Measurements from ENCODE around the gene CNTNAP2.

The CNTNAP2 gene

GRCh38 chr7:147569116-147569913 lies 1452.7 kb downstream of the CNTNAP2 start:
- H3K18ac ChIP-seq (ENCODE audit: low read length): no peak overlapping the region
- H3K4ac ChIP-seq (ENCODE audit: low read depth, low read length): no peak overlapping the region
- H3K36me3 ChIP-seq (ENCODE audit: control insufficient read depth, insufficient read depth, low read length): no peaks in the 10 kb centered on the region
- no peak overlapping the region for H3K4me2 ChIP-seq (ENCODE audit: low read length)
- H3K27me3 ChIP-seq (ENCODE audit: insufficient read depth, low read length, poor library complexity): no peaks in the 10 kb centered on the region
- no peak overlapping the region for H2BK5ac ChIP-seq (ENCODE audit: low read length)
- H3K4me3 ChIP-seq (ENCODE audit: low read length): no peak overlapping the region
- WGBS (ENCODE audit: extremely low coverage, insufficient coverage, low lambda C conversion rate): no CpG with 5 or more reads among the region's 6 CpGs
- H3K79me2 ChIP-seq (ENCODE audit: control insufficient read depth, insufficient read depth, low read length): no peaks in the 10 kb centered on the region
- no peak overlapping the region for H2BK120ac ChIP-seq (ENCODE audit: low read depth, low read length)
- H2BK15ac ChIP-seq (replicated peaks; ENCODE audit: low read depth): no peak overlapping the region
- no peak overlapping the region for H3K9ac ChIP-seq (ENCODE audit: low read length)
- DNase-seq: no peak
- H3K79me1 ChIP-seq (ENCODE audit: low read length): no peaks in the 10 kb centered on the region
- H3K23ac ChIP-seq (ENCODE audit: low read length): no peak overlapping the region
- no peak overlapping the region for H4K5ac ChIP-seq (ENCODE audit: low read length)
- no peak overlapping the region for H3K56ac ChIP-seq (ENCODE audit: low read length)
- H4K8ac ChIP-seq (ENCODE audit: low read depth, low read length): no peak overlapping the region
- no peaks in the 10 kb centered on the region for H3K4me1 ChIP-seq (ENCODE audit: control insufficient read depth, low read depth, low read length)
- H3K27ac ChIP-seq (ENCODE audit: low read depth, low read length): no peak overlapping the region
- H2AK5ac ChIP-seq (ENCODE audit: low read length): no peak overlapping the region

GRCh38 chr7:147570390-147570789 lies 1453.8 kb downstream of the CNTNAP2 start:
- H3K27ac ChIP-seq (ENCODE audit: low read depth, low read length): no peak overlapping the region
- H3K9ac ChIP-seq (ENCODE audit: low read length): no peak overlapping the region
- H3K4me3 ChIP-seq (ENCODE audit: low read length): no peak overlapping the region
- no peak overlapping the region for H3K23ac ChIP-seq (ENCODE audit: low read length)
- no peak overlapping the region for H2BK120ac ChIP-seq (ENCODE audit: low read depth, low read length)
- H4K5ac ChIP-seq (ENCODE audit: low read length): no peak overlapping the region
- no peak overlapping the region for H2BK5ac ChIP-seq (ENCODE audit: low read length)
- H3K4me2 ChIP-seq (ENCODE audit: low read length): no peak overlapping the region
- H3K18ac ChIP-seq (ENCODE audit: low read length): no peak overlapping the region
- no peak overlapping the region for H3K4ac ChIP-seq (ENCODE audit: low read depth, low read length)
- H3K79me2 ChIP-seq (ENCODE audit: control insufficient read depth, insufficient read depth, low read length): no peaks in the 10 kb centered on the region
- WGBS (ENCODE audit: extremely low coverage, insufficient coverage, low lambda C conversion rate): no CpG with 5 or more reads among the region's 1 CpG
- H3K36me3 ChIP-seq (ENCODE audit: control insufficient read depth, insufficient read depth, low read length): no peaks in the 10 kb centered on the region
- H4K8ac ChIP-seq (ENCODE audit: low read depth, low read length): no peak overlapping the region
- H3K79me1 ChIP-seq (ENCODE audit: low read length): no peaks in the 10 kb centered on the region
- DNase-seq: no peak
- H3K4me1 ChIP-seq (ENCODE audit: control insufficient read depth, low read depth, low read length): no peaks in the 10 kb centered on the region
- H3K56ac ChIP-seq (ENCODE audit: low read length): no peak overlapping the region
- H2BK15ac ChIP-seq (replicated peaks; ENCODE audit: low read depth): no peak overlapping the region
- H3K27me3 ChIP-seq (ENCODE audit: insufficient read depth, low read length, poor library complexity): no peaks in the 10 kb centered on the region
- no peak overlapping the region for H2AK5ac ChIP-seq (ENCODE audit: low read length)

GRCh38 chr7:147571436-147572185 lies 1455.0 kb downstream of the CNTNAP2 start:
- Histone ChIP-seq H3K9ac (ENCODE audit: low read length) (no peak overlapping the region), H2BK120ac (ENCODE audit: low read depth, low read length) (no peak overlapping the region), H3K23ac (ENCODE audit: low read length) (no peak overlapping the region), H4K8ac (ENCODE audit: low read depth, low read length) (no peak overlapping the region), H3K4me2 (ENCODE audit: low read length) (no peak overlapping the region), H2AK5ac (ENCODE audit: low read length) (no peak overlapping the region), H3K79me2 (ENCODE audit: control insufficient read depth, insufficient read depth, low read length) (no peaks in the 10 kb centered on the region), H2BK5ac (ENCODE audit: low read length) (no peak overlapping the region), H3K27me3 (ENCODE audit: insufficient read depth, low read length, poor library complexity) (no peaks in the 10 kb centered on the region), H3K27ac (ENCODE audit: low read depth, low read length) (no peak overlapping the region), H4K5ac (ENCODE audit: low read length) (no peak overlapping the region), H3K4ac (ENCODE audit: low read depth, low read length) (no peak overlapping the region), H3K56ac (ENCODE audit: low read length) (no peak overlapping the region), H3K36me3 (ENCODE audit: control insufficient read depth, insufficient read depth, low read length) (no peaks in the 10 kb centered on the region), H3K4me1 (ENCODE audit: control insufficient read depth, low read depth, low read length) (no peaks in the 10 kb centered on the region), H3K4me3 (ENCODE audit: low read length) (no peak overlapping the region), H3K79me1 (ENCODE audit: low read length) (no peaks in the 10 kb centered on the region), H2BK15ac (replicated peaks; ENCODE audit: low read depth) (no peak overlapping the region), H3K18ac (ENCODE audit: low read length) (no peak overlapping the region)
- no CpG with 5 or more reads among the region's 8 CpGs for WGBS (ENCODE audit: extremely low coverage, insufficient coverage, low lambda C conversion rate)
- DNase-seq: no peak

GRCh38 chr7:147578196-147578595 lies 1461.6 kb downstream of the CNTNAP2 start:
- Histone ChIP-seq H3K23ac (ENCODE audit: low read length) (no peak overlapping the region), H2BK5ac (ENCODE audit: low read length) (no peak overlapping the region), H3K79me2 (ENCODE audit: control insufficient read depth, insufficient read depth, low read length) (no peaks in the 10 kb centered on the region), H2AK5ac (ENCODE audit: low read length) (no peak overlapping the region), H3K79me1 (ENCODE audit: low read length) (no peaks in the 10 kb centered on the region), H3K4me3 (ENCODE audit: low read length) (no peak overlapping the region), H3K18ac (ENCODE audit: low read length) (no peak overlapping the region), H3K9ac (ENCODE audit: low read length) (no peak overlapping the region), H2BK15ac (replicated peaks; ENCODE audit: low read depth) (no peak overlapping the region), H3K27ac (ENCODE audit: low read depth, low read length) (no peak overlapping the region), H3K4me2 (ENCODE audit: low read length) (no peak overlapping the region), H2BK120ac (ENCODE audit: low read depth, low read length) (no peak overlapping the region), H3K27me3 (ENCODE audit: insufficient read depth, low read length, poor library complexity) (no peaks in the 10 kb centered on the region), H3K56ac (ENCODE audit: low read length) (no peak overlapping the region), H3K4ac (ENCODE audit: low read depth, low read length) (no peak overlapping the region), H3K4me1 (ENCODE audit: control insufficient read depth, low read depth, low read length) (no peaks in the 10 kb centered on the region), H4K5ac (ENCODE audit: low read length) (no peak overlapping the region), H3K36me3 (ENCODE audit: control insufficient read depth, insufficient read depth, low read length) (no peaks in the 10 kb centered on the region), H4K8ac (ENCODE audit: low read depth, low read length) (no peak overlapping the region)
- no CpG with 5 or more reads among the region's 3 CpGs for WGBS (ENCODE audit: extremely low coverage, insufficient coverage, low lambda C conversion rate)
- no peak for DNase-seq

GRCh38 chr7:147579148-147579547 lies 1462.5 kb downstream of the CNTNAP2 start:
- Histone ChIP-seq H3K27me3 (ENCODE audit: insufficient read depth, low read length, poor library complexity) (no peaks in the 10 kb centered on the region), H4K8ac (ENCODE audit: low read depth, low read length) (no peak overlapping the region), H2BK15ac (replicated peaks; ENCODE audit: low read depth) (no peak overlapping the region), H3K56ac (ENCODE audit: low read length) (no peak overlapping the region), H2AK5ac (ENCODE audit: low read length) (no peak overlapping the region), H3K79me1 (ENCODE audit: low read length) (no peaks in the 10 kb centered on the region), H3K23ac (ENCODE audit: low read length) (no peak overlapping the region), H3K18ac (ENCODE audit: low read length) (no peak overlapping the region), H2BK120ac (ENCODE audit: low read depth, low read length) (no peak overlapping the region), H3K4me3 (ENCODE audit: low read length) (no peak overlapping the region), H3K79me2 (ENCODE audit: control insufficient read depth, insufficient read depth, low read length) (no peaks in the 10 kb centered on the region), H3K4ac (ENCODE audit: low read depth, low read length) (no peak overlapping the region), H3K4me1 (ENCODE audit: control insufficient read depth, low read depth, low read length) (no peaks in the 10 kb centered on the region), H3K9ac (ENCODE audit: low read length) (no peak overlapping the region), H3K27ac (ENCODE audit: low read depth, low read length) (no peak overlapping the region), H2BK5ac (ENCODE audit: low read length) (no peak overlapping the region), H4K5ac (ENCODE audit: low read length) (no peak overlapping the region), H3K36me3 (ENCODE audit: control insufficient read depth, insufficient read depth, low read length) (no peaks in the 10 kb centered on the region), H3K4me2 (ENCODE audit: low read length) (no peak overlapping the region)
- no peak for DNase-seq
- WGBS (ENCODE audit: extremely low coverage, insufficient coverage, low lambda C conversion rate): no CpG with 5 or more reads among the region's 1 CpG
